IMR-90 (cell line): ENCODE results near the gene SHISA8. TPM values are rescaled to one million over a fixed set of nuclear protein-coding genes. Genes with fewer than 3 reads are reported as not detected.

Experiments used
- ATAC-seq: fragments of 200-7000 bp; cut with Tn5 transposase; 2 replicates; pipeline ENCODE4 v1.9.1; 2020; ENCODE audit warnings: low read depth, mild to moderate bottlenecking, moderate library complexity
- BruUV-seq: library from RNA; stranded (reverse); fragments of 400-500 nt; replicated peaks from 2 replicates; lab custom pipeline; 2021; lab: Mats Ljungman, UMichigan
- CTCF ChIA-PET: fragments of 300-600 bp; formaldehyde crosslinking; extraction: SDS; loops from one replicate; lab custom pipeline; 2021; ENCODE audit warnings: antibody characterized with exemption; lab: Yijun Ruan, JAX
- POLR2A ChIA-PET: fragments of 300-600 bp; sonication (Branson Sonifier 250); formaldehyde crosslinking; loops from one replicate; lab custom pipeline; 2022; ENCODE audit warnings: antibody characterized with exemption; ENCODE audit not compliant: unreplicated experiment; lab: Charles Lee
- DNase-seq: peaks from one replicate; pipeline ENCODE4 v3.0.0; 2013
- H2AFZ ChIP-seq: replicated peaks from 2 replicates; pipeline ENCODE3; 2013; ENCODE audit warnings: low read length, mild to moderate bottlenecking; ENCODE audit not compliant: poor library complexity
- H2AK5ac ChIP-seq: 2 replicates; pipeline ENCODE4 v1.6.1; 2013; ENCODE audit warnings: low read depth, low read length, inconsistent platforms
- H2AK9ac ChIP-seq: replicated peaks from 2 replicates; pipeline ENCODE3; 2013; ENCODE audit warnings: mild to moderate bottlenecking, low read depth, low read length, moderate library complexity; ENCODE audit not compliant: poor library complexity
- H2BK120ac ChIP-seq: 2 replicates; pipeline ENCODE4 v1.6.1; 2013; ENCODE audit warnings: low read depth, low read length, inconsistent platforms
- H2BK15ac ChIP-seq: 3 replicates; pipeline ENCODE4 v1.6.1; 2013; ENCODE audit warnings: low read depth, low read length, inconsistent platforms
- H2BK20ac ChIP-seq: 2 replicates; pipeline ENCODE4 v1.6.1; 2013; ENCODE audit warnings: low read depth, mild to moderate bottlenecking, inconsistent platforms, low read length, moderate library complexity
- H2BK5ac ChIP-seq: 2 replicates; pipeline ENCODE4 v1.6.1; 2013; ENCODE audit warnings: mild to moderate bottlenecking, low read depth, low read length, inconsistent platforms; ENCODE audit not compliant: poor library complexity, severe bottlenecking
- H3K14ac ChIP-seq: replicated peaks from 2 replicates; pipeline ENCODE4 v1.6.1; 2013; ENCODE audit warnings: low read depth, low read length, inconsistent platforms
- H3K18ac ChIP-seq: 2 replicates; pipeline ENCODE4 v1.6.1; 2013; ENCODE audit warnings: low read depth, low read length, control low read depth
- H3K23ac ChIP-seq: 2 replicates; pipeline ENCODE4 v1.6.1; 2013; ENCODE audit warnings: low read depth, low read length, inconsistent platforms
- H3K27ac ChIP-seq: 2 replicates; pipeline ENCODE4 v1.5.1; 2013; ENCODE audit warnings: mild to moderate bottlenecking, control low read depth, low read length; ENCODE audit not compliant: insufficient read depth
- H3K27me3 ChIP-seq: 2 replicates; pipeline ENCODE4 v1.6.1; 2013; ENCODE audit warnings: low read length; ENCODE audit not compliant: control insufficient read depth, insufficient read depth
- H3K36me3 ChIP-seq: 2 replicates; pipeline ENCODE4 v1.6.1; 2013; ENCODE audit warnings: low read length, mixed read lengths; ENCODE audit not compliant: control insufficient read depth, insufficient read depth
- H3K4ac ChIP-seq: 2 replicates; pipeline ENCODE4 v1.6.1; 2013; ENCODE audit warnings: low read depth, low read length, inconsistent platforms
- H3K4me1 ChIP-seq: 2 replicates; pipeline ENCODE4 v1.6.1; 2013; ENCODE audit warnings: low read length, mixed read lengths; ENCODE audit not compliant: control insufficient read depth, insufficient read depth
- H3K4me2 ChIP-seq: 2 replicates; pipeline ENCODE4 v1.6.1; 2013; ENCODE audit warnings: low read depth, mild to moderate bottlenecking, control low read depth, low read length, moderate library complexity
- H3K4me3 ChIP-seq: 2 replicates; pipeline ENCODE4 v1.5.1; 2013; ENCODE audit warnings: low read depth, mild to moderate bottlenecking, control low read depth, low read length, moderate library complexity; ENCODE audit not compliant: insufficient read depth
- H3K56ac ChIP-seq: 2 replicates; pipeline ENCODE4 v1.6.1; 2013; ENCODE audit warnings: low read length, inconsistent platforms; ENCODE audit not compliant: insufficient read depth; ENCODE audit errors: extremely low read depth
- H3K79me1 ChIP-seq, 2 experiments: 2 replicates each; pipeline ENCODE4 v1.6.1; 2013; ENCODE audit warnings: low read length in 2 of 2, inconsistent platforms in 1 of 2, low read depth in 1 of 2
- H3K9ac ChIP-seq: 2 replicates; pipeline ENCODE4 v1.6.1; 2013; ENCODE audit warnings: low read depth, low read length, control low read depth
- H3K9me1 ChIP-seq: 2 replicates; pipeline ENCODE4 v1.6.1; 2013; ENCODE audit warnings: low read length, inconsistent platforms; ENCODE audit not compliant: insufficient read depth
- H3K9me3 ChIP-seq: 2 replicates; pipeline ENCODE4 v1.6.1; 2013; ENCODE audit warnings: low read length; ENCODE audit not compliant: control insufficient read depth, insufficient read depth
- H4K20me1 ChIP-seq: 2 replicates; pipeline ENCODE4 v1.6.1; 2013; ENCODE audit warnings: low read length, inconsistent platforms; ENCODE audit not compliant: insufficient read depth
- H4K5ac ChIP-seq: 2 replicates; pipeline ENCODE4 v1.6.1; 2013; ENCODE audit warnings: mild to moderate bottlenecking, low read depth, low read length, control low read depth
- H4K8ac ChIP-seq, 2 experiments: 2 replicates each; pipeline ENCODE4 v1.6.1; 2013; ENCODE audit warnings: low read depth in 2 of 2, low read length in 2 of 2, control low read depth in 1 of 2, inconsistent platforms in 1 of 2
- H4K91ac ChIP-seq: 2 replicates; pipeline ENCODE4 v1.6.1; 2013; ENCODE audit warnings: low read depth, low read length, inconsistent platforms; ENCODE audit not compliant: insufficient read depth
- BHLHE40 ChIP-seq: fragments of 150-350 bp; IDR thresholded peaks from 2 replicates; pipeline ENCODE4 v1.6.1; 2016; ENCODE audit warnings: mild to moderate bottlenecking, low read depth, low read length
- CEBPB ChIP-seq: IDR thresholded peaks from 2 replicates; pipeline ENCODE4 v1.6.1; 2012; ENCODE audit warnings: low read depth, low read length, improper control_type of control experiment
- CHD1 ChIP-seq: IDR thresholded peaks from 2 replicates; pipeline ENCODE4 v1.6.1; 2012; ENCODE audit warnings: low read depth, low read length, improper control_type of control experiment
- CTCF ChIP-seq: conservative IDR thresholded peaks from 2 replicates; pipeline ENCODE4 v1.5.1; 2012; ENCODE audit warnings: mild to moderate bottlenecking, low read depth, low read length, improper control_type of control experiment
- ELK1 ChIP-seq: fragments of 150-350 bp; IDR thresholded peaks from 2 replicates; pipeline ENCODE4 v1.6.1; 2016; ENCODE audit warnings: low read depth, mild to moderate bottlenecking, low read length, moderate library complexity, borderline replicate concordance
- MAFK ChIP-seq: IDR thresholded peaks from 2 replicates; pipeline ENCODE4 v1.6.1; 2012; ENCODE audit warnings: low read depth, low read length, improper control_type of control experiment
- MAZ ChIP-seq: IDR thresholded peaks from 2 replicates; pipeline ENCODE4 v1.6.1; 2012; ENCODE audit warnings: low read depth, mild to moderate bottlenecking, low read length, improper control_type of control experiment, moderate library complexity, borderline replicate concordance
- MXI1 ChIP-seq: IDR thresholded peaks from 2 replicates; pipeline ENCODE4 v1.6.1; 2012; ENCODE audit warnings: low read depth, mild to moderate bottlenecking, low read length, moderate library complexity, borderline replicate concordance
- NFE2L2 ChIP-seq: fragments of 150-350 bp; IDR thresholded peaks from 2 replicates; pipeline ENCODE4 v1.6.1; 2016; ENCODE audit warnings: low read depth, mild to moderate bottlenecking, low read length
- POLR2A ChIP-seq: IDR thresholded peaks from 2 replicates; pipeline ENCODE4 v1.6.1; 2012; ENCODE audit warnings: mild to moderate bottlenecking, low read depth, low read length
- RAD21 ChIP-seq: IDR thresholded peaks from 2 replicates; pipeline ENCODE4 v1.6.1; 2012; ENCODE audit warnings: low read length, improper control_type of control experiment
- RCOR1 ChIP-seq: IDR thresholded peaks from 2 replicates; pipeline ENCODE4 v1.6.1; 2012; ENCODE audit warnings: mild to moderate bottlenecking, low read length, improper control_type of control experiment; ENCODE audit not compliant: insufficient replicate concordance
- RFX5 ChIP-seq: IDR thresholded peaks from 2 replicates; pipeline ENCODE4 v1.8.0; 2012; ENCODE audit warnings: low read depth, mild to moderate bottlenecking, low read length, moderate library complexity
- SMC3 ChIP-seq: fragments of 150-350 bp; IDR thresholded peaks from 2 replicates; pipeline ENCODE4 v1.6.1; 2016; ENCODE audit warnings: low read depth, mild to moderate bottlenecking, antibody characterized with exemption, low read length, moderate library complexity
- WGBS, 2 experiments: methylation state at CpG; one replicate each; pipeline versions ENCODE4 v1.1.5 to v1.1.7; 2013; ENCODE audit warnings: missing lambda C conversion rate in 2 of 2; ENCODE audit not compliant: insufficient read length in 1 of 2; ENCODE audit errors: extremely low coverage in 2 of 2; 5-methylcytosine and 5-hydroxymethylcytosine counted together
- dilution Hi-C: fragments of 300-500 bp; cut with HindIII; formaldehyde crosslinking; loops from one replicate; pipeline ENCODE4 v1.14.3; 2018; ENCODE audit warnings: low sequenced_read_pairs; ENCODE audit not compliant: unreplicated experiment
- in situ Hi-C: fragments of 300-500 bp; cut with MboI; formaldehyde crosslinking; loops from 3 replicates; pipeline ENCODE4 v1.14.3; 2019; ENCODE audit warnings: low sequenced_read_pairs, inconsistent platforms, mixed read lengths
- intact Hi-C: fragments of 100-400 bp; cut with micrococcal nuclease; formaldehyde crosslinking; loops from 2 replicates; pipeline ENCODE4 v1.10.0; 2022
- polyA plus RNA-seq, 3 experiments: library from polyadenylated mRNA; depleted of rRNA; stranded (reverse); fragments of >200 nt; gene quantifications; 2 replicates each; pipeline ENCODE4 v1.2.3, GENCODE V29; 2012; ENCODE audit warnings: low replicate concordance in 1 of 3
- total RNA-seq: library from RNA; depleted of rRNA; stranded (reverse); fragments of >200 nt; gene quantifications from 2 replicates; pipeline ENCODE4 v1.2.3, GENCODE V29; 2012

SHISA8 gene
- total and polyA plus RNA-seq, 2 of the 4 experiments (the other 2 are of a cell fraction): not detected

- Histone ChIP-seq H2AK9ac (peak overlapping the region; percentile 48), H3K27me3 (no peaks in the 10 kb centered on the region), H4K20me1 (peaks cover 6% of the 10 kb centered on the region; the same call in 1 of the 2 replicates), H3K4me3 (no peak overlapping the region), H2BK15ac (no peak overlapping the region), H3K56ac (no peak overlapping the region), H3K14ac (no peak overlapping the region), H3K4me1 (peaks cover 14% of the 10 kb centered on the region), H2BK120ac (no peak overlapping the region), H3K9me3 (no peaks in the 10 kb centered on the region), H4K8ac (peak overlapping the region in 1 of 2 experiments; percentile 16; a peak in 1 of 4 replicates), H4K5ac (no peak overlapping the region), H3K4me2 (0 out of 2 replicates have a peak overlapping the region, but pooled peaks have one; percentile 35), H2AK5ac (peak overlapping the region; percentile 68; the same call in 1 of the 2 replicates), H2BK20ac (no peak overlapping the region), H3K79me1 (peaks cover 5 to 24% of the 10 kb centered on the region in 2 experiments), H4K91ac (no peak overlapping the region), H3K27ac (no peak overlapping the region), H3K9ac (no peak overlapping the region), H3K18ac (no peak overlapping the region), H3K4ac (no peak overlapping the region), H3K9me1 (no peaks in the 10 kb centered on the region), H3K36me3 (no peaks in the 10 kb centered on the region), H2BK5ac (peak overlapping the region; percentile 5), H3K23ac (no peak overlapping the region), H2AFZ (peak overlapping the region; percentile 71)
- WGBS, 2 experiments: 100% methylated on average over 1 of the region's 13 CpGs; no CpG with 5 or more reads in 1 of the 2 experiments
- intact Hi-C loops: loop anchor here (1.0 kb wide), 4 partner anchors 118 to 275 kb away; no protein-coding TSS in a partner anchor
- DNase-seq (peak; percentile 91), ATAC-seq (peak; percentile 95)
- ChIA-PET POLR2A (interaction anchor here (0.5 kb wide), 1 partner anchor 226 kb away, joined by 3 read pairs; no protein-coding TSS in a partner anchor), CTCF (interaction anchor here (0.5 to 2.0 kb wide), 16 partner anchors 13 to 504 kb away, joined by 3 to 26 read pairs (median 4); partner anchors contain the start of gene TNFRSF13C)
- BruUV-seq: no TSS peak
- dilution Hi-C loops: no loop called here
- in situ Hi-C loops: loop anchor here (5.0 kb wide), 1 partner anchor 244 kb away; the partner anchor contains the start of gene MEI1
- peak; percentile 58 for TF ChIP-seq MAFK
- peak; percentile 96 for TF ChIP-seq CTCF
- peak; percentile 42 for TF ChIP-seq CEBPB
- TF ChIP-seq NFE2L2: peak; percentile 34; the same call in 1 of the 2 replicates
- peak; percentile 41 for TF ChIP-seq BHLHE40
- TF ChIP-seq SMC3: peak; percentile 84
- TF ChIP-seq ELK1: no peak
- 0 out of 2 replicates have a peak, but pooled peaks have one; percentile 24 for TF ChIP-seq MXI1
- no peak for TF ChIP-seq CHD1
- TF ChIP-seq MAZ: peak; percentile 35; the same call in 1 of the 2 replicates
- TF ChIP-seq RFX5: no peak
- peak; percentile 65; the same call in 1 of the 2 replicates for TF ChIP-seq POLR2A
- TF ChIP-seq RCOR1: no peak
- TF ChIP-seq RAD21: peak; percentile 98
These were observed 26.2 kb upstream of the SHISA8 start for GRCh38 chr22:41940832-41941765.
